UCSD-AML1 (cell line): ENCODE results near the gene SPAG7.

ENCODE experiments used
- DNase-seq: peaks from one replicate; lab custom pipeline; 2025; ENCODE audit not compliant: unreplicated experiment; lab: John Stamatoyannopoulos, UW

Gene SPAG7

GRCh38 chr17:4978726-4979125 is 11.1 kb upstream of the SPAG7 start:
- peak; percentile 41 for DNase-seq

GRCh38 chr17:4974115-4974670 is 6.6 kb upstream of the SPAG7 start:
- DNase-seq: no peak

GRCh38 chr17:4973256-4974114 is 5.9 kb upstream of the SPAG7 start:
- DNase-seq: no peak

- no peak for DNase-seq
Observed at GRCh38 chr17:4972752-4973151, 5.1 kb upstream of the SPAG7 start.

- DNase-seq: no peak
Observed at GRCh38 chr17:4972322-4972721, 4.7 kb upstream of the SPAG7 start.

DNA sequence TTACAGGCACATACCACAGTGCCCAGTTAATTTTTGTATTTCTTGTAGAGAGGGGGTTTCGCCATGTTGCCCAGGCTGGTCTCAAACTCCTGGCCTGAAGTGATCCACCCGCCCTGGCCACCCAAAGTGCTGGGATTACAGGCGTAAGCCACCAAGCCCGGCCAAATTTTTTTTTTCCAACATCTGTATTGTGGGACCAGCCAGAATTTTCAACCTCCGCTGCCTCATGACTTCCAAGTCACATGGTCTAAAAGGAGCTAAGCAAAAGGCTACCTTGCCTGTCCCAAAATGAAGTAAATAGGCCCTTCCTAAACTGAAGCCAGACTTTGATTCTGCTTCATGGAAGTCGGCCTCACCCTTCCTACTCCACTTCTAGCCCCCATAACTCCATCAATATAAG is 4.2 kb upstream of the SPAG7 start:
- no peak for DNase-seq

DNA sequence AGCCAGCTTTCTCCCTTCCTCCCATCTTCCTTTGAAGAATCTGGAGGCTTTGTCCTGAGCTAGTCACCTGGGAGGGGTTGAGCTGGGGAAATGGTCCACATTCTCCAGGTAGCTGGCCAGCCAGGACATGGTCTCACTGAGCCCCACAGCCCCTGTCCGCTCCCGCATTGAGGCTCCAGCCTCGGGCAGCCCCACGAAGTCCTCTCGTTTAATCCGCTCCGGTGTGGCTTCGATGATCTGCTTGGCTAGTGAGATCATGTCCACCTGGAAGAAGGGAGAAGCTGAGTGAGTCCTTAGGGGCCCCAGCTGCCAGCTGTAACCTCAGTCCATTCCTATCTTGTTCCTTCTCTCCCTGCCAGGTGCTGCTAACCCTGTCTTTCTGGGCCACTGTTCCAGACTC is 2.7 kb upstream of the SPAG7 start:
- no peak for DNase-seq

DNA sequence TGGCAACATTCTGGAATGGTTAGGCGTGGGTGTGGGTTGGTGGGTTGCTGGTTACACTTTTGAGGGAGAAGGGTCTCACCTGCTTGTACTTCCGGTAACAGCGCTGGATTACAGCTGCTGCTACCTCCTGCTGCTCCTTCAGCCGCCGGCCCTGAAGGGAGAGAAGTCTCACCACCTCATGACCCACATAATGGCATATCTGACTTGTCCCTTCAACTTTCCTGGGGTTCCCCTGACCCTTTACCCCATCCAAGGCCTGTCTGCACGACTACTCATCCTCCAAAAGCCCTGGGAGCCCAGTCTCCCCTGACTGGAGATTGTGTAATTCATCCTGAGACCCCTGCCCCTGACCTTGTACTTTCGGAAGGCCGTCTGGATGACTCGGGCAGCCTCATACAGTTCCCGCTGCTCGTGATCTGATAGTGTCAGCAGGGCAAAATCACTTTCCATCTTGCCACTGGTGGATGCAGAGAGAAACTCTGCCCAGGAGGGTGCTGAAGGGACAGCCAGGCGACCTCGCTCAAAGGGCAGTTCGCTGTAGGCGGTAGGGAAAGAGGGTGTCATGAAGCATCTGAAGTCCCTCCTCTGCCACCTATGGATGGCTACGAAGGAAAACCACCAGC is 2.0 kb upstream of the SPAG7 start:
- DNase-seq: no peak

- DNase-seq: peak; percentile 29
Observed at GRCh38 chr17:4969047-4969550, 1.5 kb upstream of the SPAG7 start.

GRCh38 chr17:4968486-4969046 is 949 bp upstream of the SPAG7 start:
- no peak for DNase-seq

GRCh38 chr17:4966844-4967538 is 626 bp downstream of the SPAG7 start:
- peak; percentile 97 for DNase-seq

DNA sequence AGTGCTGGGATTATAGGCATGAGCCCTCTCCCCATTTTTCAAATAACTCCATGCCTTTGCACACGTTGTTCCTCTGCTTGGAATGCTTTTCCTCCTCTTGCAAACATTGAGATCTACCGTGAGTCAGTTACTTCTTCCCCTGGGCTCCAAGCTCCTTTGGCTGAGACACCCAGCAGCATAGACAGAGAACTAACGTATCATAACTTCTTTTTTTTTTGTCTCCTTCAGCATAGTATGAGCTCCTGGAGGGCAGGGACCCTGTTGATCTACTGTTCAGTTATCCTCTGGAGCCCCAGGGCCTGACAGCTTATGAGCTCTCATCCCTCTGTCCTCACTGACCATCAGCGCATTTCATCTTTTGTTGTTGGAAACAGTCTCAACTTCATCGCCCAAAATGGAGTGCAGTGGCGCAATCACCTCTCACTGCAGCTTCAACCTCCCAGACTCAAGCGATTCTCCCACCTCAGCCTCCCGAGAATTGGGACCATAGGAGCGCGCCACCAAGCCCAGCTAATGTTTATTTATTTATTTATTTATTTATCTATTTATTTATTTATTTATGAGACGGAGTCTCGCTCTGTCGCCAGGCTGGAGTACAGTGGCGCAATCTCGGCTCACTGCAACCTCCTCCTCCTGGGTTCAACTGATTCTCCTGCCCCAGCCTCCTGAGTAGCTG is 2.2 kb downstream of the SPAG7 start:
- no peak for DNase-seq

- no peak for DNase-seq
Observed at GRCh38 chr17:4960279-4960922, 7.2 kb downstream of the SPAG7 start.

- no peak for DNase-seq
Observed at GRCh38 chr17:4959261-4959965, 8.2 kb downstream of the SPAG7 start.

DNA sequence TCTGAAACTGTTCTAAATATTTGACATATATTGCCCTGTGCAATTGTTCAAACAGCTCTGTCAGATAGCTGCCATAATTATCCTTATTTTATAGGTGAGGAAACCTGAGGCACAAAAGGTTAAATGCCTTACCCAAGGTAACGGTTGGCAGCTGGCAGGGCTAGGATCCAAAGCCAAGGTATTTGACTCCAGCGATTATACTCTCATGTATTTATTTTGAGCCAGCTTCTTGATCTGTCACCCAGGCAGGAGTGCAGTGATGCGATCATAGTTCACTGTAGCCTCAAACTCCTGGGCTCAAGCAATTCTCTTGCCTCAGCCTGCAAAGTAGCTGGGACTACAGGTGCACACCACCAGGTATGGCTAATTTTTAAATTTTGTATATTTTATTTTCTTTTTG is 9.5 kb downstream of the SPAG7 start:
- no peak for DNase-seq

DNA sequence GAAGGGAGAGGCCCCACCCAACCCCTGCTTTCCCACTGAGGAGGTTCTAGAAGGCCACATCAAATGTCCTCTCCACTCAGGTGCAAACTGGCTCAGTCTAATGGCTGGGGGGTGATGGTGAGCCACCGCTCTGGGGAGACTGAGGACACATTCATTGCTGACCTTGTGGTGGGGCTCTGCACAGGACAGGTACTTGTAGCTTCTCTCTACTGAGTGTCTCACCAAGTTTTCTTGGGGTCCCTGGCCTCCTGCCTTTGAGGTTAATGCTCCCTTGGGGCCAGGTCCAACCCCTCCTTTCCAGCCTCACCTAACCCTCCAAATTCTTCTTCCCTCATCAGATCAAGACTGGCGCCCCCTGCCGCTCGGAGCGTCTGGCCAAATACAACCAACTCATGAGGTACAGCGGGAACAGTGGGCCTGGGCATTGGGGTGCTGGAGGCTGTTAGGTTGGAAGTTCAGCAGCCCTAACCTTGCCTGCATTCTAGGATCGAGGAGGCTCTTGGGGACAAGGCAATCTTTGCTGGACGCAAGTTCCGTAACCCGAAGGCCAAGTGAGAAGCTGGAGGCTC is 11.0 kb downstream of the SPAG7 start:
- DNase-seq: peak; percentile 58

- no peak for DNase-seq
Observed at GRCh38 chr17:4955091-4955490, 12.5 kb downstream of the SPAG7 start.

GRCh38 chr17:4953451-4953961 is 14.1 kb downstream of the SPAG7 start:
- DNase-seq: no peak

- no peak for DNase-seq
Observed at GRCh38 chr17:4951486-4951885, 16.1 kb downstream of the SPAG7 start.
